Pons (tissue), 1 donor: Measurements from ENCODE around the gene PRKCD.

Experiments used
- DNase-seq: peaks from one replicate; pipeline ENCODE4 v3.0.0-alpha.2; 2016; ENCODE audit warnings: low spot score

Gene PRKCD

DNA sequence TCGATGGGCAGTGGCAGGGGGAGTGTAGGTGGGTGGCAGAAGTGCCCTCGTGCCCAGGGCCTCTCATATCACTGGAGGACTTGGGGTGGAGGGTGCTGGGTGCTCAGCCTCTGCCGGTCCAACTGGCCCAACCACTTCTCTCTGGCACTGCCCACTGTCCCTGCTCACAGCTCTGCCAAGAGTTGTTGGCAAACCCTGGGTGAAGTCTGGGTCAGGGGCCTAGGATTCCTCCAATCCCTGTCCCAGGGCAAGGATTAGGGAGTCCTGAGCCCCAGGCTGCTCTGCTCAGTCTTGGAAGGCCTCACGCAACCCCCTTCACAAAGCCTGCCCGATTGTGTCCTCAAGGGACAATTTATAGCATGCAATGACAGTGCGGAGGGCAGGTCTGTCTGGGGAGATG lies 5.2 kb upstream of the PRKCD start:
- no peak for DNase-seq

- DNase-seq, result no peak
Measured at GRCh38 chr3:53156368-53156834, 4.6 kb upstream of the PRKCD start.

GRCh38 chr3:53157974-53158580 lies 2.9 kb upstream of the PRKCD start:
- DNase-seq, result no peak

DNA sequence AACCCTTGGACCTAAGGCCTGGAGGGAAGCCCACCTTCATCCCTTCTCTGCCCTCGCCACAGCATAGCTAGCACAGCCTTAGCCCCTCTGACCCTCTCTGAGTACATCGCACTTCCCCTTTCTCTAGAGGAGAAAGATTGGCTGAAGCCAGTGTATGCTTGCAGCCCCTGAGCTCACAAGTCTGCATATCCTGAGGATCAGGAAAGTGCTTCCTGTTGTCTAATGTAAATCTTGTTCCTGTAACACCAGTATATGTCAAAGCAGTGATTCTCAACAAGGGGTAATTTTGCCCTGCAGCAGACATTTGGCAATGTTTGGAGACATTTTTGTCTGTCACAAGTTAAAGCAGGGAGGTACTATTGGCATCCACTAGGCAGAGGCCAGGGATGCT lies 2.2 kb upstream of the PRKCD start:
- DNase-seq, result no peak

DNA sequence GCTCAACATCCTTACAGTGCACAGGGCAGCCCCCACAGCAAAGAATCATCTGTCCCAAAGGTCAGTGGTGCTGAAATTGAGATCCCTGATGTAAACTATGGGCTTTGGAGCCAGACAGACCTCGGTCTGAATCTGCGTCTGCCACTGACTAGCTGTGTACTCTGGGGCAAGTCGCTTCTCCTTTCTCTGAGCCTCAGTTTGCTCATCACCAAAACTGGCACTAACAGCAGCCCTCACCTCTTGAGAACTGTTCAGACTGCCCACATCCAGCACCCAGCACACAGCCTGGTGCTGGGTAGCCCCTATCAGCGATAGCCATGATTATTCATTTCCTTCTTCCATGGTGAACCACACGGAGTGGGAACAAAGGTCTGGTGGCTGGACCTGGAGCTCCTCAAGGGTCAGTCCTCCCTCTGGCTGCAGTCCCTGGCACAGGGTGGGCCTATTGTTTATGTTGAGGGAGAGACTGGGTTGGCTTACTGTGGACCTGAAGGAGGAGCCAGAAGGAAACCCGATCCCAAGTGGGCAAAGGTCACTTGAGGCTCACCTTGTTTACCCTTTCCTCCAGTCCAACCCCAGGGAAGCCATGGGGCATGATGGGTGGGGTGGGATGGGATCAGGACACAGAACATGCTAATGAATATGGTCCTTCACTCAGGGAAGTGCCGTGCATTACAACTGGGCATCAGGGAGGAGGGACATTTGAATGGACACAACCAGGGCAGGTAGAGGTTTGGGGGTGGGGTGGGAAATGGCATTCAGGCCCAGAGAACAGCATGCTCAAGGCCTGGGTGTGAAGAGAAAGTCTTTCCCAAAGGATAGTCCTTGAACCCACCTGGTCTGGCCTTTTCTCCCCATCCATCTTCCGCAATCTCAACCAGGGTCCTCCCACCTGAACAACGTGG lies 1.6 kb upstream of the PRKCD start:
- DNase-seq, result no peak

GRCh38 chr3:53160061-53160659 lies 849 bp upstream of the PRKCD start:
- DNase-seq, result no peak

DNA sequence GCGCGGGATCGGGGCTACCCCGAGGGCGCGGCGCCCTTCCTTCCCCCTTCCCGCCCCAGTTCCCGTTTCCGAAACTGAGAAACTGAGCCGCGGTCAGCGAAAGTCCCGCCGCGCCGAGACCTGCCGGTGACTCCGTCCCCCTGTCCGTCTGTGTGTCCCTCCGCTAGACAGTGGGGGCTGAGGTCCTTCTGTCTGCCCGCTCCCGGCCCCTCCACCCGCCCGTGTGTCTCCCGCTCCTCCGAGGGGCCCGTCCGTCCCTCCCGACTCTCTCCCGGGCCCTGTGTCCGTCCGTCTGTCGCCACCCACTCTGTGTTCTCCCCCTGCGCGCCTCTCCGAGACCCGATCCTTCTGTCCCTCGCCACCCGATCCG lies 426 bp downstream of the PRKCD start:
- DNase-seq, result no peak

GRCh38 chr3:53161820-53162671 lies 1.0 kb downstream of the PRKCD start:
- DNase-seq, result no peak

DNA sequence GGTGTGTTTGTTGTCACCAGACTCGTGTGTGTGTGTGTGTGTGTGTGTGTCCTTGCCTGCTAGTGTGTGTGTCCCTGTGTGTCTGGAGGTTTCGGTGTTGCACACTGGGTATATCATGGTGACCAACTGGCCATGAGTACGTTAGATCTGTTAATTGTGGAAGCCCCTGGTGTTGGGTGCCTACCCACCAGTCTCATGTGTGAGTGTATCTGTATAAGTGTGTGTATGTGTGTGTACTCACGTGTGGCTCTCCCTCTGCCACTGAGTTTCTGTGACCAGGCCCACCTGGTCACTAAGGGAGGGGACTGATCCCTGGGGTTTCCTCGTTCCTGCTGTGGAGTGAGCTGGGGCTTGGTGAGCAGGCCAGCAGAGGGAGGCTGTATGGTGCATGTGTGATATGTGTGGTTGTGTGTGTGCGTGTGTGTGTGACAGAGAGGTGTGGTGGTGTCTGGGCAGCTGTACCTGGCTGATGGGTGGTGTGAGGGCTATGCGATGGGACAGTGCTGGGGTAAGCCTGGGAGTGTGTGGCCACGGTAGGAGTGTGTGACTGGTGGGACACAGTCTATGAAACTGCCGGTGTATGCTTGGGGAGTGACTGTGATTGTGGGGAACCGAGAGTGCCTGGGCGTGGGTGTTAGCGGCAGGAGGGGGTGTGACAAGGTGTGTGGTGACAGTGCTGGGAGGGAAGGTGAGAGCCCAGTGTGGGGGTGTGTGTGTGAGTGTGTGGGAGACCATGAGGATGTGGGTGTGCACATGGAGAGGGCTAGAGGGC lies 1.8 kb downstream of the PRKCD start:
- no peak for DNase-seq

- no peak for DNase-seq
Measured at GRCh38 chr3:53163444-53164387, 2.7 kb downstream of the PRKCD start.

DNA sequence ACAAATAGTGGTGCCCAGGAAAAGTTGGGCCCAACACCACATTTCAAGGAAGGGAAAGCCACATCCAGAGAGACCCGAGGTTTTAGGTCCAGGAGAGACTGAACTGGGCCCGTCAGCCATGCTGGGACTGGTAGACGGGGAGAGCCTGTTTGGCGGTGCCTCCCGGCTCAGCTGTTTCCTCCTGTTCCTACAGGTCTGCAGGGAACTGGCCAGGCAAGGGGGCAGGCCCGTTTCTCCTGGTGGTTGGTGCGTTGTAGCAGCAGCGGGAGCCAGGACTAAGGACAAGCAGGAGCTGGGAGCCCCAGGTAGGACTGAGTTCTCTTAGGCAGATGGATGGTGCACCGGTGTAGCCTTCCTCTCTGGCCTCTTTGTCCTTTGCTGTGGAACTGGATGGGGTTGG lies 3.9 kb downstream of the PRKCD start:
- DNase-seq, result no peak

DNA sequence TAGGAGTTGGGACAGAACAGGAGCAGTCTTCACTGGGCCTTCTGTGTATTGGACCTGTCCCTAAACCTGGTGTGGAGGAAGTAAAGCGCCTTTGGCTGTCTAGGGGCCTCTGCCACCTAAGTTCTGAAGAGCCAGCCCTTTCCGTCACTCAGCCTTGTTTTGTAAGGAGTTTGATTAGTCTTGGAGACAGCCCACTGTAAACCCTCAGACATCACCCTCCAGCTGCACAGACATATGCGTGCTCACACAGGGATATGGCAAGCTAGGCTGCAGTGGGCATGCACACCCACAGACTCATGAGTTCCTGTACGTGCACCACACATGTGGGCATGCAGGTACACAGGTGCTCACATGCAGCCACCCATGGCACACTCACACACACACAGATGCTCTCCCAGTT lies 5.2 kb downstream of the PRKCD start:
- no peak for DNase-seq

GRCh38 chr3:53166781-53167291 lies 5.8 kb downstream of the PRKCD start:
- DNase-seq, result peak; percentile 77

DNA sequence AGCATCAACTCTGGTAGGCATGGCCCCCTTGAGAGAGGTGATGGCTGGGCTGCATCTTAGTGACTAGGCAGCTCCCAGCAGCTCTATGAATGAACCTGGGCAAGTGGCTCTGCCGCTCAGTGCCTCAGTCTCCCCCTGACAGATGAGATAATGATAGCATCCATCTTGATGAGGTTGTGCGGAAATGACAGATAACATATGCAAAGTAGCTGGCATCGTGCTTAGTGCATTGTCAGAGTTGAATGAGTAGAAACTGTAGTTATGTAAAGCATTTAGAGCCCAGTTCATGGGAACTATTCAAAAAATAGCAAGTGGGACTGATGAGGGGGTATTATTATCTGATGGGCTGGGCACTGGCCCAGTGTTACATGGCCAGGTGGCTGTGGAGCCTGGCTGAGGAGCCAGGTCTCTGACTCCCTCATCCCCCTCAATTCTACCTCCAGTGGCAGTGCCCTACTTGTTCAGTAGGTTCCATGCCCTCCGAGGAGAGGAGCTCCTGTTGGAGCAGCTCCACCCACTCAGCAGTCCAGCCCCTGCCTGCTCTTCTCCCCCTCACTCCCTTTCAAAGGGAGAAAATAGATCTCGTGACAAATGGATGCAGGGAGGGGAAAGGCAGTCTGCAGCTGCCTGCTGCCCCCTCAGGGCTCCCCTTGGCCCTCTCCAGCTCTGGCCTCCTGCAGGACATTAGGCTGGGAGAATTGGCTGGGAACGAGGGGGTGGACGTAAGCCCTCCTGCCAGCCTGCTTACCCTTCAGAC lies 6.6 kb downstream of the PRKCD start:
- no peak for DNase-seq

GRCh38 chr3:53168175-53168923 lies 7.3 kb downstream of the PRKCD start:
- DNase-seq, result no peak

- DNase-seq, result no peak
Measured at GRCh38 chr3:53169045-53169831, 8.2 kb downstream of the PRKCD start.

DNA sequence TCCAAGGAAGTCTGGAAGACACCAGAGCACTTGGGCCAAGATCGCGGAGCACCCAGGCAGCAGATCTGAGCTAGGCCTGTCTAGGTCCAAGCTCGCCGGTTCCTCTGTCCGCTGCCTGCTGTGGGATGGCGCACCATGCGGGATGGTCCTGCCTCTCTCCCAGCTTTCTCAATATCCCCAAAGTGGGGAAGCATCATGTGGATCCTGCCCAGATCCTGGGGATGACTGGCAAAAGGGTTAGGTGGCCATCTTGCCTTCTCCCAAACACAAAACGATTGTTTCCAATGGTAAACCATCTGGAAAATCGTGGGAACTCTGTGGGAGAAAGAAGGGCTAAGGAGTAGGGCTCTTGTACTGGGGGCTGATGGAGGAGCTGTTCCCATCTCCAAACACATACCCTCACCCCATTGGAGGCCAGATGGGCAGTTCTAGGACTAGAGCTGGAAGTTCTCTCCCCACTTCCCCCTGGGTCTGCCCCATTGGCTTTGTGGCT lies 8.9 kb downstream of the PRKCD start:
- peak; percentile 58 for DNase-seq
